ENCODE results near the gene JTB.
A peak's percentile ranks its signal among the peaks of the same experiment; 100 is the strongest.
"Not testable (repeated sequence)": the region's sequence is repeated elsewhere in the genome, so short reads cannot be mapped to it uniquely, and the experiment has no call there.

The JTB gene

GRCh38 chr1:153977250-153978240 is at the start of gene JTB:
JTB (minus strand) TSS chr1:153977674; CDS start chr1:153977252, 422 bp downstream.
- peak; percentile 67 for DNase-seq

GRCh38 chr1:154019940-154020339 is 42.5 kb upstream of the JTB start:
- no peak for DNase-seq

- DNase-seq: no peak
Observed at GRCh38 chr1:154019269-154019668, 41.8 kb upstream of the JTB start.

- DNase-seq: no peak
Observed at GRCh38 chr1:154014154-154014907, 36.9 kb upstream of the JTB start.

DNA sequence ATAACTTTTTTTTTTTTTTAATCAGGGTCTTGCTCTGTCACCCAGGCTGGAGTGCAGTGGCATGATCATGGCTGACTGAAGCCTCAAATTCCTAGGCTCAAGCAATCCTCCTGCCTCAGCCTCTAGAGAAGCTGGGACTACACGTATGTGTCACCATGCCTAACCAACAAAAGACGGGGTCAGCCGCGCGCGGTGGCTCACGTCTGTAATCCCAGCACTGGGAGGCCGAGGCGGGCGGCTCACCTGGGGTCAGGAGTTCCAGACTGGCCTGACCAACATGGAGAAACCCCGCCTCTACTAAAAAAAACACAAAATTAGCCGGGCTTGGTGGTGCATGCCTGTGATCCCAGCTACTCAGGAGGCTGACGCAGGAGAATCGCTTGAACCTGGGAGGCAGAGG is 35.1 kb upstream of the JTB start:
- not testable (repeated sequence) for DNase-seq

DNA sequence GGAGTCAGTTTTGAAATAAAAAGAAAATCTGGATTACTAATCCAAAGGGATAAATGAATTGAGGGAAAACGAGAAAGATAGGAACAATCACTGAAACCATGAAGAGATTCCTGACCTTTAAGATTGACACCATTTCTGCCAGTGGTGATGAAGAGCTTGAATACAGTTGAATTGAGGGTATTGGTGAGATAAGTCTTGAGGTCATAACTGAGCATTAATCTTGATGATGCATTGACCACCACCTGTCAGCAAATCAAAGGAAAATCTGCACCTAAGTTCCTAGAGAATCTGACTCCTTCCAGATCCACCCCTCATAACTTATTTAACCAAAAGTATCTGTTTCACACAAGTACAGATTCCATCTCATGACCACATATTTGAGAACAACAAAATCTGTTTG is 34.7 kb upstream of the JTB start:
- no peak for DNase-seq

DNA sequence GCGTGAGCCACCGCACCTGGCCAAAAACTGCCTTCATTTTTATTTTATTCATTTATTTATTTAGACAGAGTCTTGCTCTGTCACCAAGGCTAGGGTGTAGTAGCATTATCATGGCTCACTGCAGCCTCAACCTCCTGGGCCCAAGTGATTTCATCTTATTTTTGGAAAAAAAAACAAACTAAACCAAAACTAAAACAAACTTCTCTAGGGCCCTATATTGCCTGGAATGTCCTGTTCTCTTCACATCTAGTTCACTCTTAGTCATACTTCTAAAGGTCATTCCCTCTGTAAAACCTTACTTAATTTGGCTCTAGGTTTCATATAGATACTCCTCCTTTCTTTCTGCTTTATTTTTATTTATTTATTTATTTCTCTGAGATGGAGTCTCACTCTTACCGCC is 28.7 kb upstream of the JTB start:
- DNase-seq: no peak

GRCh38 chr1:154000420-154000819 is 22.9 kb upstream of the JTB start:
- no peak for DNase-seq

GRCh38 chr1:153996882-153997281 is 19.4 kb upstream of the JTB start:
- not testable (repeated sequence) for DNase-seq

GRCh38 chr1:153995640-153996039 is 18.2 kb upstream of the JTB start:
- DNase-seq: no peak

DNA sequence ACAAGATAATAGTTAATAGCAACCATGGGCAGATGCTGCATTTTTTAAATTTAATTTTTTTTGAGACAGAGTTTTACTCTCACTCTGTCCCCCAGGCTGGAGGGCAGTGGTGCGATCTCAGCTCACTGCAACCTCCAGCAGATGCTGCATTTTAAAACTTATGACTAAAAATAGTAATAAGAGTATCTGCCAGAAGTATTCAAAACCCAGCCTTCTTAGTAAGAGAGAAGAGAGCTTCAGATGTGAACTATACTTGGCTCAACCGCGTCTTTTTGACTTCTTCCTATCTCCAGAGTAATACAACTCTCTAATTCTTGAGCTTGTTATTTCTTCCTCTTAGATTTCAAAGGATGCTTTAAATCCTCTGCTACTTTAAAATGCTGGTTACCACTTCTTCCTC is 17.7 kb upstream of the JTB start:
- DNase-seq: no peak

DNA sequence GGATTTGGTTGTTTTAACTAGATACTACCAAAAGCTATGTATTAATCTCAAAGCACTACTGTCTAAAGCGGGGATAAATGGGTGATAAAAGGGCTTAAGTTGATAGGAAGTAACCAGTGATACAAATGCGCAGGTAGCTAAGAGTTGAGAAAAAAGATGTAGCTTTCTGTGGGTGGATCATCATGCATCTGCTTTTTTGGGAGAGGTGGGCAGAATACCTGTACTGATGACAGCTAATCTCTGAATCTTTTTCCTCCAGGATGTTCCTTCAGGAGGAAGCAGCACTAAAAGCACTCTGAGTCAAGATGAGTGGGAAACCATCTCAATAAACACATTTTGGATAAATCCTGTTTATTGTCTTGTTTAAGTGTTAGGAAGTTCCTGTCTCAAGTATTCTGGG is 14.3 kb upstream of the JTB start:
- DNase-seq: no peak

GRCh38 chr1:153991151-153991630 is 13.7 kb upstream of the JTB start:
- DNase-seq: no peak

GRCh38 chr1:153990468-153991150 is 13.1 kb upstream of the JTB start, which contains the start of gene RPS27:
RPS27 (plus strand) TSS chr1:153990762; CDS start chr1:153990797, 35 bp downstream.
- DNase-seq: peak; percentile 97

DNA sequence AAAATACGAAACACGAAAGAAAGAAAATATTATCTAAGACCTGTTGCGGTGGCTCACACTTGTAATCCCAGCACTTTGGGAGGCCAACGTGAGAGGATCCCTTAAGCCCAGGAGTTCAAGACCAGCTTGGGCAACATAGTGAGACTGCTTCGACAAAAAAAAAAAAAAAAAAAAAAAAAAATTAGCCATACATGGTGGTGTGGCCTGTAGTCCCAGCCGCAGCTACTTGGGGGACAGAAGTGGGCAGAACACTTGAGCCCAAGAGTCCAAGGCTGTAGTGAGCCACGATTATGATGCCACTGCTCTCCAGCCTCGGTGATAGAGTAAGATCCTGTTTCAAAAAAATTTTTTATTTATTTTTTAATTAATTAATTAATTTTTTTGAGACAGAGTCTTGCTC is 10.1 kb upstream of the JTB start:
- DNase-seq: no peak

- peak; percentile 65 for DNase-seq
Observed at GRCh38 chr1:153985941-153986761, 8.7 kb upstream of the JTB start, which contains the start of gene RAB13. RAB13 (minus strand) TSS chr1:153986339; CDS start chr1:153986236, 103 bp downstream.

DNA sequence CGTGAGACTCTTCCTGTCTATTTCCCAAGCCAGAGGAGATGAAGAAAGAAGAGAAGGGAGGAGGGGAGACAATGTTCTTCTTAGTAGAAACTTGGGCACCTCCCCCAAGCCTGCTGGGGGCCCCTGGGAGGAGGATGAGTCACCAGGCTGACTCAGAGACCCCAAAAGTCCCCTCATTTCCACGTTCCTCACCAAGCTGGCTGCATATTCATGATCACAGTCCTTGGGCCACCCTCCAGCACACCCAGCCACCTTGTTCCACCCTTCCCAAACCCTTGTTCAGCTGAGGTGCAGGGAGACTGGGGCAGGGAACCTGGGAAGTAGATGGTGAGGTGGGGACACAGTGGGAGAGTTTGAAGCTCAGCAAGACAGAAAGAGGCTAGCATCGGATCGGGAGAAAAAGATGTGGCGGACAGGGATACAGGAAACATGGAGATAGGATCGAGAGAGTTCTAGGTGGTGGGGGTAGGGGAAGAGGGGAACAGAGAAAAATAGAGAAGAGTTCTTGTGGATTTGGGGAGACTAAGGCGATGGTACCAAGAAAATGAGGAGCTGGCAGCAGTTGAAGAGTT is 8.0 kb upstream of the JTB start:
- DNase-seq: no peak

DNA sequence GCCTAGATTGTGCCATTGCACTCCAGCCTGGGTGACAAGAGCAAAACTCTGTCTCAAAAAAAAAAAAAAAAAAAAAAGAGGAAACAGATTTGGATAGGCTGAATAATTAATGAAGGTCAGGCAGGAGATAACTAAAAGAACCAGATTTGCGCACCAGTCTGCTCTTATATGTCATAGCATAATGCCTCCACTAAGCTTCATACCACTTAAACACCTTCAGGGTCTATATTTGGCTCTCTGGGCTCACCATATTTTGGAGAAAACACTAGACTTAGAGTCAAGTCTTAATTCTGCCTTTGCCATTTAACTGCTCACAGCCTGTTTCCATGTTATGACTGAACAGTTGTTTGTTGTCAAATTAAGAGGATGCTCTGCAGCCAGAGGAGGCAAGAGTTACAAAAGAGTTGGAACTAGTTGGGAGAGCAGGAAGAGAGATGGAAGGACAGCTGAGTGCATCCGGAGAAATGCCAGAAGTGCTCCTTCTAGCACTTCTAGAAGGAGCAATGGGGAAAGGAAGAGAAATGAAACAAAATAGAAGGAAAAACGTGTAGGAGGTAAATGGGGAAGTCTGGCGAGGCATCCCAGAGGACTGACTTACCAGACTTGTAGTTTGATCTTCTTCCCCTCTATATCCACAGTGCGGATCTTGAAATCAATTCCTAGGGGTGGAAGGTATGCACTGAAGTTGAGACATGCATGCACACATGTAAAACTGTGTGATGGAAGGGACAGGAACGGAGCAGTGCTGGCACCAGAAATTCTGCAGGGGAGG is 6.8 kb upstream of the JTB start:
- DNase-seq: no peak

DNA sequence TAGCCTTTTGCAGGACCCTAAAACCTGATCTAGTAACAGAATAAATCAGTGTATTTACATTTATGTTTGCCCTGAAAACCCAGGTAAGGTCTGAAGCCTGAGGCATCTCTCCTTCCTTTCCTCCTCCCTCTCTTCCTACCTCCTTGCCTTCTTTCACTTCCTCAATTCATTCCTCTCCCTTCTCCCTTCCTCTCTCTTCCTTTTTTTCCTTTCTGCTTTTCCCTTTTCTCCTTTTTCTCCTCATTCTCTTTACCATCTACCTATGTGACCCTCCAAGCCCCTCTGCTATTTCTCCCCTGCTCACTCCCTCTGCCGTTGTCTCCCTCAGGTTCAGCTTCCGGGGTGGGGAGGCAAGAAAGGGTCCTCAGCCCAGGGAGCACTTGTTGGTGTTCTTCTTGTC is 4.3 kb upstream of the JTB start:
- not testable (repeated sequence) for DNase-seq

- not testable (repeated sequence) for DNase-seq
Observed at GRCh38 chr1:153979091-153979490, 1.6 kb upstream of the JTB start.
